Ectodermal cell (in vitro differentiated cells): Measurements from ENCODE around the gene TBC1D10A. TPM values are rescaled to one million over a fixed set of nuclear protein-coding genes. Genes with fewer than 3 reads are reported as not detected.

Source experiments
- H3K27ac ChIP-seq: 2 replicates; pipeline ENCODE4 v1.7.0; 2013; ENCODE audit warnings: mild to moderate bottlenecking, low read depth, low read length; ENCODE audit not compliant: insufficient read depth, poor library complexity, severe bottlenecking
- H3K27me3 ChIP-seq: 2 replicates; pipeline ENCODE4 v1.7.0; 2013; ENCODE audit warnings: mild to moderate bottlenecking, low read length; ENCODE audit not compliant: insufficient read depth, control insufficient read depth, poor library complexity, severe bottlenecking
- H3K36me3 ChIP-seq: one replicate; pipeline ENCODE4 v1.7.0; 2013; ENCODE audit warnings: low read length; ENCODE audit not compliant: control insufficient read depth, insufficient read depth
- H3K4me1 ChIP-seq: one replicate; pipeline ENCODE4 v1.7.0; 2013; ENCODE audit warnings: low read length; ENCODE audit not compliant: control insufficient read depth, insufficient read depth
- H3K4me3 ChIP-seq: 2 replicates; pipeline ENCODE4 v1.7.0; 2013; ENCODE audit warnings: low read depth, low read length, control low read depth; ENCODE audit not compliant: insufficient read depth
- H3K9me3 ChIP-seq: 2 replicates; pipeline ENCODE4 v1.7.0; 2013; ENCODE audit warnings: mild to moderate bottlenecking, low read length, moderate library complexity; ENCODE audit not compliant: control insufficient read depth
- WGBS, 2 experiments: methylation state at CpG; one replicate each; pipeline ENCODE4 v1.1.7; 2013; ENCODE audit warnings: missing lambda C conversion rate in 2 of 2; 5-methylcytosine and 5-hydroxymethylcytosine counted together
- polyA plus RNA-seq, 4 experiments: library from polyadenylated mRNA; stranded (reverse); fragments of 50-300 nt; gene quantifications; one replicate each; pipeline ENCODE4 v1.2.3, GENCODE V29; 2013

Gene TBC1D10A, protein sequence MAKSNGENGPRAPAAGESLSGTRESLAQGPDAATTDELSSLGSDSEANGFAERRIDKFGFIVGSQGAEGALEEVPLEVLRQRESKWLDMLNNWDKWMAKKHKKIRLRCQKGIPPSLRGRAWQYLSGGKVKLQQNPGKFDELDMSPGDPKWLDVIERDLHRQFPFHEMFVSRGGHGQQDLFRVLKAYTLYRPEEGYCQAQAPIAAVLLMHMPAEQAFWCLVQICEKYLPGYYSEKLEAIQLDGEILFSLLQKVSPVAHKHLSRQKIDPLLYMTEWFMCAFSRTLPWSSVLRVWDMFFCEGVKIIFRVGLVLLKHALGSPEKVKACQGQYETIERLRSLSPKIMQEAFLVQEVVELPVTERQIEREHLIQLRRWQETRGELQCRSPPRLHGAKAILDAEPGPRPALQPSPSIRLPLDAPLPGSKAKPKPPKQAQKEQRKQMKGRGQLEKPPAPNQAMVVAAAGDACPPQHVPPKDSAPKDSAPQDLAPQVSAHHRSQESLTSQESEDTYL
- polyA plus RNA-seq (2013, experiment 1 of 4), result 5.0 TPM
- 5.3 TPM for polyA plus RNA-seq (2013, experiment 2 of 4)
- 4.3 TPM for polyA plus RNA-seq (2013, experiment 3 of 4)
- 5.1 TPM for polyA plus RNA-seq (2013, experiment 4 of 4)

DNA sequence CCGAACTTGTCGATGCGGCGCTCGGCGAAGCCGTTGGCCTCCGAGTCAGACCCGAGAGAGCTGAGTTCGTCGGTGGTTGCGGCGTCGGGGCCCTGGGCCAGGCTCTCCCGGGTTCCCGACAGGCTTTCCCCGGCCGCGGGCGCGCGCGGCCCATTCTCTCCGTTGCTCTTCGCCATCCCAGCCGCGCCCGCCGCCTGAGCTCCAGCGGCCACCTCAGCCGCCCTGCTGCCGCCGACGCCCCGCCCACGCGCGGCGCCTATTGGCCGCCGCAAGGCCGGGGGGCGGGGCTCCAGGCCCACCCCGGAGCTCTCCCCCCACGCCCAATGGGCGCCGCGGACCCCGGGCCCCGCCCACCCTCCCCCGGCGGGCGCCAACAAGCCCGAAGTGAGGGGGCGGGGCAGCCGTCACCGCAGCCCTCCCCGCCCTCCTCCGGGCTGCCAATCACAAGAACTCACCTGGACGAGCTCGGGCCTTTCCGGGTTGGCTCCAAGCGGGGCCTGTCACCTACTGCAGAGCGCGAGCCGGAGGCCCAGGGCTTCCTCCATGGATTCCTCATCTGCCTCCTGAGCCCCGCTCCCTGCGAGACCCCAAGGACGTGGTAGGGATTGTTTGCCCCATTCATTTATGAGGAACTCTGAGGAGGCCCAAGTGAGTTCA is at the start of gene TBC1D10A:
Gene TBC1D10A (minus strand): TSS at position 236 of the 657 bp plus-strand sequence. CDS start 60 bp downstream, at position 176.
- 1% methylated on average over 68 to 69 of the region's 69 CpGs for WGBS, 2 experiments
- H3K4me1 ChIP-seq, result peaks cover 11% of the 10 kb centered on the region
- H3K27ac ChIP-seq, result peak within 1 kb of the TSS; percentile 55
- H3K27me3 ChIP-seq, result no peaks in the 10 kb centered on the region
- H3K4me3 ChIP-seq, result peak within 1 kb of the TSS; percentile 73
- H3K9me3 ChIP-seq, result no peaks in the 10 kb centered on the region
- H3K36me3 ChIP-seq, result peaks cover 5% of the 10 kb centered on the region

DNA sequence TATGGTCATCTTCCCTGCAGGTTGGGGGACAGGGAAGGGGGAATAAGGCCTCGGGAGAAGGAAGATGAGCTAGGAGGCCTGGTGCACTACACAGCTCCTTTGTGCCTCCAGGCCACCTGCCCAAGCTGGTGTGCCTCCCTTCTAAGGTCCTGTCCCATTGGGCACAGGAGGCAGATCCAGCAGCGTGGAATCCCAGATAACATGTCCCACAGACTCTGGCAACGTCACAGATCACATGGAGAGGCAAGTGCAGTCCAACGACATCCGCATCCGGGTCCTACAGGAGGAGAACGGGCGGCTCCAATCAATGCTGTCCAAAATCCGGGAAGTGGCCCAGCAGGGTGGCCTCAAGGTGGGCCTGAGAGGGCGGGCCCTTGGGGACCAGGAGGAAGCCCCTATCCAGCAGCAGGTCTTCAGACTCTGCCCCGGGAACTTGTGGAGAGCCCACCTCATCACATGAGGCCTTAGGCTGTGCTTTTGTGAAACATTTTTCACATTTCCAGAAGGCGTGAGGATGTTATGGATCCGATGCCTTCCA is 48.6 kb upstream of the TBC1D10A start:
- H3K27ac ChIP-seq, result no peak overlapping the region
- peaks cover 3% of the 10 kb centered on the region for H3K36me3 ChIP-seq
- 93 to 94% methylated on average over 13 of the region's 13 CpGs for WGBS, 2 experiments

DNA sequence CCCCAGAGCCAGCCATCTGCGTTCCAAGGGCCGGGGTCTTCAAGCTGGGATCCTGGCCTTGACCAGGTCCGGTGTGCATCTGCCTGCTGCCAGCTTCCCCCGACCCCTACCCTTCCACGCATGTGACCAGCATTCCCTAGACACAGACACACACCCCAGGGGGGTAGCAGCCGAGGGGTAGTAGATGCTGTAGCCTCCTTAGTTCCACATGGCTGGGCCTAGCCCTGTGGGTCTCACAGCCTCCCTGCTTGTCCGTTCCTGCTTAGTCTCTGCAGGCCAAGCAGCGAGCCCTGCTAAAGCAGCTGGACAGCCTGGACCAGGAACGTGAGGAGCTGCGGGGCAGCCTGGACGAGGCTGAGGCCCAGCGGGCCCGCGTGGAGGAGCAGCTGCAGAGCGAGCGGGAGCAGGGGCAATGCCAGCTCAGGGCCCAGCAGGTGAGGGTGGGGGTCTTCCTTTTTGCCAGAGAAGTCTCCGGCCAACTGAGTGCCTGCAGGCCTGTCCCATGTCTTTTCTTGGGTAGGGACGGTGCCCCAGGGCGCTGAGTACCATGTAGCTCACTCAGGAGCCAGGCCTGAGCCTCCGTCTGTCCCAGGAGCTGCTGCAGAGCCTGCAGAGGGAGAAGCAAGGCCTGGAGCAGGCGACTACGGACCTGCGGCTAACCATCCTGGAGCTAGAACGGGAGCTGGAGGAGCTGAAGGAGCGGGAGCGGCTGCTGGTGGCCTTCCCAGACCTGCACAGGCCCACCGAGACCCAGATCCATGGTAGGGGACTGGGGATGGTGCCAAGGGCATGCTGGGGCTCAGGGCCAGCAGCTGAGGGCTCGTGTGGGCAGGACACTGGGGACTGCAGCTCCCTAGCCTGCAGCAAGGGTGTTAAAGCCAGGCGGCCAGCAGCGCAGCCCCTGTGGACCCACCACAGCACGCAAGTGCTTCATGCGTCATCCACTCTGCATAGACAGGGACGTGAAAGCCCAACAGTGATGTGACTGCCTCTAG is 46.9 kb upstream of the TBC1D10A start:
- no peak overlapping the region for H3K27ac ChIP-seq
- no peaks in the 10 kb centered on the region for H3K27me3 ChIP-seq
- no peaks in the 10 kb centered on the region for H3K4me1 ChIP-seq
- peaks cover 3% of the 10 kb centered on the region for H3K36me3 ChIP-seq
- no peaks in the 10 kb centered on the region for H3K9me3 ChIP-seq
- no peak overlapping the region for H3K4me3 ChIP-seq
- WGBS, 2 experiments, result 90 to 91% methylated on average over 33 of the region's 33 CpGs

More for the DNA sequence above, 48.6 kb upstream of the TBC1D10A start:
- no peaks in the 10 kb centered on the region for H3K9me3 ChIP-seq
- no peaks in the 10 kb centered on the region for H3K27me3 ChIP-seq
- H3K4me1 ChIP-seq, result no peaks in the 10 kb centered on the region
- no peak overlapping the region for H3K4me3 ChIP-seq

DNA sequence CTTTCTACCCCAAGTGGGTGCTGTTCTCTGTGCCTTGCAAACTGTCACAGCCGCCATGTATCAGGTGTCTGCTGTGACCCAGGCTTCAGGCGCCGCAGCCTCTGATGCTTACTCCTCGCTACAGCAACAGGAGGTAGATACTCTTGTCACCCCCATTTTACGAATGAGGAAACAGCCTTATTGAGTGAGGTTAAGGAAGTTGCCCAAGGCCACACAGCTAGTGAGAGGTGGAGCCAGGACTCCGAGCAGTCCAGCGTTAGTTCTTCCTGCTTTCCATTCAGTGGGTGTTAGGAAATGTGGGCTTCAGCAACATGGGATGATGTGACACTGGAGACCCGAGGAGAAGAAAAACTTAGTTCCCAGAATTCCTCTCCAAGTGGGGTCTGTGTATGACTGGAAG is 46.2 kb upstream of the TBC1D10A start:
- H3K36me3 ChIP-seq, result peaks cover 3% of the 10 kb centered on the region
- no peaks in the 10 kb centered on the region for H3K27me3 ChIP-seq
- WGBS, 2 experiments, result 93 to 95% methylated on average over 8 of the region's 8 CpGs
- H3K9me3 ChIP-seq, result no peaks in the 10 kb centered on the region
- H3K4me1 ChIP-seq, result no peaks in the 10 kb centered on the region
- H3K27ac ChIP-seq, result peak overlapping the region; percentile 2
- no peak overlapping the region for H3K4me3 ChIP-seq

DNA sequence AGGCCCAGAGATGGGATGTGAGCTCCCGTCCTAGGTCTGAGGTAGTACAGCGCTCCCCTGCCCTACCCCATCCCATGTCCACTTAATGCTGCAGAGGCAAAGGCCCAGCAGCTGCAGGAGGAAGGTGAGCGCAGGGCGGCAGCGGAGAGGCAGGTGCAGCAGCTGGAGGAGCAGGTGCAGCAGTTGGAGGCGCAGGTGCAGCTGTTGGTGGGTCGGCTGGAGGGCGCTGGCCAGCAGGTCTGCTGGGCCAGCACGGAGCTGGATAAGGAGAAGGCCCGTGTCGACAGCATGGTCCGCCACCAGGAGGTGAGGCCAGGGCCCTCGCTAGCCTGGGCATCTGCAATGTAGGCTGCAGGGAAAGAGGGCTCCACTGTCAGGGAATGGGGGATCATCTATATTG is 45.2 kb upstream of the TBC1D10A start:
- H3K4me1 ChIP-seq, result no peaks in the 10 kb centered on the region
- 92 to 94% methylated on average over 13 of the region's 13 CpGs for WGBS, 2 experiments
- H3K9me3 ChIP-seq, result no peaks in the 10 kb centered on the region
- H3K27me3 ChIP-seq, result no peaks in the 10 kb centered on the region
- H3K36me3 ChIP-seq, result peaks cover under 1% of the 10 kb centered on the region
- no peak overlapping the region for H3K27ac ChIP-seq
- H3K4me3 ChIP-seq, result no peak overlapping the region

GRCh38 chr22:30371321-30371720 is 44.6 kb upstream of the TBC1D10A start:
- Histone ChIP-seq H3K27ac (no peak overlapping the region), H3K9me3 (no peaks in the 10 kb centered on the region), H3K4me3 (no peak overlapping the region), H3K36me3 (no peaks in the 10 kb centered on the region), H3K27me3 (no peaks in the 10 kb centered on the region), H3K4me1 (no peaks in the 10 kb centered on the region)
- WGBS, 2 experiments, result 96 to 97% methylated on average over 9 of the region's 9 CpGs

GRCh38 chr22:30370641-30371230 is 44.0 kb upstream of the TBC1D10A start:
- Histone ChIP-seq H3K36me3 (no peaks in the 10 kb centered on the region), H3K4me1 (no peaks in the 10 kb centered on the region), H3K27me3 (no peaks in the 10 kb centered on the region), H3K27ac (no peak overlapping the region), H3K9me3 (no peaks in the 10 kb centered on the region), H3K4me3 (no peak overlapping the region)
- WGBS, 2 experiments, result 94 to 95% methylated on average over 19 of the region's 19 CpGs

- Histone ChIP-seq H3K27me3 (no peaks in the 10 kb centered on the region), H3K4me3 (no peak overlapping the region), H3K9me3 (no peaks in the 10 kb centered on the region), H3K27ac (no peak overlapping the region), H3K36me3 (no peaks in the 10 kb centered on the region), H3K4me1 (no peaks in the 10 kb centered on the region)
- 93 to 94% methylated on average over 9 of the region's 9 CpGs for WGBS, 2 experiments
These were observed 41.7 kb upstream of the TBC1D10A start for GRCh38 chr22:30368420-30368819.

DNA sequence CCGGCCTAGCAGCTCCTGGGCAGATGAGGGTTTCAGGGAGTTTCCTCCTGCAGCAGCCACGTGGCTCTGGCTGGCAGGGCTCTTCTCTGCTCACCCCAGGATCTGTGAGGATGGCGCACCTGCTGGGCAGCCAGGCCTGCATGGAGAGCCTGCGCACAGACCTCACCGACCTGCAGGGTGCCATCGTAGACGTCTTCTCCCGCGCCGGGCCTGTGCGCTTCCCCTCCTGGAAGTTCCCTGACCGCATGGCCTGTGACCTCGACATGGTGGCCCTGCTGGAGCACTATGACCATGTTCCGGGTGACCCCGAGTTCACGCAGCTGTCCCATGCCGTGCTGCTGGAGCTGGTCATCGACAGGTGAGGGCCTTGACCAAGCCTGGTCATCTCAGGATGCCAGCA is 39.1 kb upstream of the TBC1D10A start:
- 93 to 95% methylated on average over 18 of the region's 18 CpGs for WGBS, 2 experiments
- Histone ChIP-seq H3K27ac (no peak overlapping the region), H3K4me1 (peaks cover 3% of the 10 kb centered on the region), H3K4me3 (no peak overlapping the region), H3K9me3 (no peaks in the 10 kb centered on the region), H3K36me3 (no peaks in the 10 kb centered on the region), H3K27me3 (no peaks in the 10 kb centered on the region)
